ENCODE measurements around the gene ALB.
A peak's percentile ranks its signal among the peaks of the same experiment; 100 is the strongest.

Gene ALB

GRCh38 chr4:73451981-73452747 lies 48.1 kb downstream of the ALB start:
- DNase-seq: no peak

GRCh38 chr4:73452953-73453700 lies 49.0 kb downstream of the ALB start:
- DNase-seq: no peak

- peak in 2 of 4 experiments; percentile 4 for DNase-seq
Observed at GRCh38 chr4:73453701-73454005, 49.6 kb downstream of the ALB start.

GRCh38 chr4:73454920-73455319 lies 50.8 kb downstream of the ALB start:
- no peak for DNase-seq

GRCh38 chr4:73456177-73457022 lies 52.3 kb downstream of the ALB start:
- no peak for DNase-seq

- DNase-seq: no peak
Observed at GRCh38 chr4:73458184-73459047, 54.3 kb downstream of the ALB start.

GRCh38 chr4:73459048-73459421 lies 54.9 kb downstream of the ALB start:
- no peak for DNase-seq

- DNase-seq: no peak
Observed at GRCh38 chr4:73460913-73461522, 56.9 kb downstream of the ALB start.

GRCh38 chr4:73468170-73468569 lies 64.1 kb downstream of the ALB start:
- no peak for DNase-seq

GRCh38 chr4:73470728-73471127 lies 66.6 kb downstream of the ALB start:
- no peak for DNase-seq
